Uterine smooth muscle cell (primary cell): ENCODE measurements around the gene CCNDBP1. TPM values are rescaled to one million over a fixed set of nuclear protein-coding genes. Genes with fewer than 3 reads are reported as not detected.

ENCODE experiments used
- total RNA-seq: library from RNA; depleted of rRNA; stranded (reverse); fragments of >200 nt; gene quantifications from 2 replicates; pipeline ENCODE4 v1.2.3, GENCODE V29; 2014

Gene CCNDBP1
- total RNA-seq, result 70.9 and 71.5 TPM in 2 replicates

GRCh38 chr15:43185157-43186002 is at the start of gene CCNDBP1:
Gene CCNDBP1 (plus strand): TSS chr15:43185403. CDS start chr15:43185499, 96 bp downstream.

GRCh38 chr15:43220991-43221403 is 35.8 kb downstream of the CCNDBP1 start, which contains the start of gene EPB42:
Gene EPB42 (minus strand): TSS chr15:43221018. CDS start chr15:43220825, 193 bp downstream.

Other genes with a start within 250 kb of the CCNDBP1 start
- gene UBR1, start 79.4 kb upstream of the CCNDBP1 start, total RNA-seq, result 54.2 and 55.2 TPM in 2 replicates
- 17.2 and 26.3 TPM in 2 replicates for gene TMEM62, start 51.8 kb upstream of the CCNDBP1 start, total RNA-seq
- gene EPB42, start 35.6 kb downstream of the CCNDBP1 start, total RNA-seq, result not detected in 2 replicates
- not detected in 2 replicates for gene TGM5, start 81.5 kb downstream of the CCNDBP1 start, total RNA-seq
- gene TGM7, start 116.9 kb downstream of the CCNDBP1 start, total RNA-seq, result not detected in 2 replicates
- 11.2 and 13.2 TPM in 2 replicates for gene LCMT2, start 145.2 kb downstream of the CCNDBP1 start, total RNA-seq
- 20.7 and 29.4 TPM in 2 replicates for gene ZSCAN29, start 185.6 kb downstream of the CCNDBP1 start, total RNA-seq
- 15.1 and 16.7 TPM in 2 replicates for gene TUBGCP4, start 185.7 kb downstream of the CCNDBP1 start, total RNA-seq